Neural cell (in vitro differentiated cells): ENCODE measurements around the gene SARNP.

Experiments used
- EP300 ChIP-seq: fragments of 450-650 bp; conservative IDR thresholded peaks from 2 replicates; pipeline ENCODE4 v1.6.1; 2014; ENCODE audit warnings: antibody characterized with exemption, mild to moderate bottlenecking, moderate library complexity; ENCODE audit not compliant: poor library complexity, severe bottlenecking
- EZH2 ChIP-seq: fragments of 200-600, 300-800 bp; shearing (Covaris generic), sonication (generic); IDR thresholded peaks from 2 replicates; pipeline ENCODE4 v1.6.1; 2014; ENCODE audit warnings: antibody characterized with exemption, low read length, borderline replicate concordance, mild to moderate bottlenecking; ENCODE audit not compliant: insufficient read depth, poor library complexity, severe bottlenecking
- POLR2AphosphoS5 ChIP-seq: IDR thresholded peaks from 2 replicates; pipeline ENCODE4 v1.6.1; 2012
- RAD21 ChIP-seq: fragments of 450-650 bp; conservative IDR thresholded peaks from 2 replicates; pipeline ENCODE4 v1.6.1; 2014; ENCODE audit warnings: antibody characterized with exemption, mild to moderate bottlenecking, moderate library complexity
- SMC3 ChIP-seq: fragments of 450-650 bp; conservative IDR thresholded peaks from 2 replicates; pipeline ENCODE4 v1.6.1; 2014; ENCODE audit warnings: antibody characterized with exemption, mild to moderate bottlenecking, moderate library complexity; ENCODE audit not compliant: poor library complexity
- TAF1 ChIP-seq: IDR thresholded peaks from 2 replicates; pipeline ENCODE4 v1.6.1; 2012; ENCODE audit warnings: low read depth
- TF ChIP-seq, protein P1 (sequence below): fragments of 450-650 bp; IDR thresholded peaks from 2 replicates; pipeline ENCODE4 v1.5.1; 2014; ENCODE audit warnings: antibody characterized with exemption, mild to moderate bottlenecking, moderate library complexity; ENCODE audit not compliant: poor library complexity, severe bottlenecking
- TF ChIP-seq, protein P2 (sequence below): IDR thresholded peaks from 2 replicates; pipeline ENCODE4 v1.6.1; 2012; ENCODE audit warnings: borderline replicate concordance

DNA sequence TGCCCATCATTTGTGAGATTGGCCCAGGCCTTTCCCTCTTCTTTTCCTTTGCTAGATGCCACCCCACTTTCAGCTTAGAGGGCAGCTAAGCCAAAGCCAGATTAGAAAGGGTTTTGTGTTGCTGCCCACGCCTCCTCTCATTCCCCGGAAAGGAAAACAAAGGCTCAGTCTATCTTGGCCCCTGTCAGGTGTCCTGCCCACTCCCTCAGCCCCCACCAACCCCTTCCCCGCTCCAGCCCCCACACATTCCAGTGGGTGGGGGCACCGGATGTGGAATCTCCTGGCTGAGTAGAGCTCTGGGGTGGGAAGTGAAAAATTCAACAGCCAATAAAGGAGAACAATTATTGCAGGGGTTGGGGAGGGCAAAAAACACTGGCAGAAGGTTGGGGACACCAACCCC, 99.5 kb downstream of the SARNP start:
- TF ChIP-seq, protein P1, sequence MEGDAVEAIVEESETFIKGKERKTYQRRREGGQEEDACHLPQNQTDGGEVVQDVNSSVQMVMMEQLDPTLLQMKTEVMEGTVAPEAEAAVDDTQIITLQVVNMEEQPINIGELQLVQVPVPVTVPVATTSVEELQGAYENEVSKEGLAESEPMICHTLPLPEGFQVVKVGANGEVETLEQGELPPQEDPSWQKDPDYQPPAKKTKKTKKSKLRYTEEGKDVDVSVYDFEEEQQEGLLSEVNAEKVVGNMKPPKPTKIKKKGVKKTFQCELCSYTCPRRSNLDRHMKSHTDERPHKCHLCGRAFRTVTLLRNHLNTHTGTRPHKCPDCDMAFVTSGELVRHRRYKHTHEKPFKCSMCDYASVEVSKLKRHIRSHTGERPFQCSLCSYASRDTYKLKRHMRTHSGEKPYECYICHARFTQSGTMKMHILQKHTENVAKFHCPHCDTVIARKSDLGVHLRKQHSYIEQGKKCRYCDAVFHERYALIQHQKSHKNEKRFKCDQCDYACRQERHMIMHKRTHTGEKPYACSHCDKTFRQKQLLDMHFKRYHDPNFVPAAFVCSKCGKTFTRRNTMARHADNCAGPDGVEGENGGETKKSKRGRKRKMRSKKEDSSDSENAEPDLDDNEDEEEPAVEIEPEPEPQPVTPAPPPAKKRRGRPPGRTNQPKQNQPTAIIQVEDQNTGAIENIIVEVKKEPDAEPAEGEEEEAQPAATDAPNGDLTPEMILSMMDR: no peak
- TF ChIP-seq TAF1 (no peak), EP300 (no peak), POLR2AphosphoS5 (no peak), SMC3 (no peak), EZH2 (no peak), RAD21 (no peak)
- TF ChIP-seq, protein P2, sequence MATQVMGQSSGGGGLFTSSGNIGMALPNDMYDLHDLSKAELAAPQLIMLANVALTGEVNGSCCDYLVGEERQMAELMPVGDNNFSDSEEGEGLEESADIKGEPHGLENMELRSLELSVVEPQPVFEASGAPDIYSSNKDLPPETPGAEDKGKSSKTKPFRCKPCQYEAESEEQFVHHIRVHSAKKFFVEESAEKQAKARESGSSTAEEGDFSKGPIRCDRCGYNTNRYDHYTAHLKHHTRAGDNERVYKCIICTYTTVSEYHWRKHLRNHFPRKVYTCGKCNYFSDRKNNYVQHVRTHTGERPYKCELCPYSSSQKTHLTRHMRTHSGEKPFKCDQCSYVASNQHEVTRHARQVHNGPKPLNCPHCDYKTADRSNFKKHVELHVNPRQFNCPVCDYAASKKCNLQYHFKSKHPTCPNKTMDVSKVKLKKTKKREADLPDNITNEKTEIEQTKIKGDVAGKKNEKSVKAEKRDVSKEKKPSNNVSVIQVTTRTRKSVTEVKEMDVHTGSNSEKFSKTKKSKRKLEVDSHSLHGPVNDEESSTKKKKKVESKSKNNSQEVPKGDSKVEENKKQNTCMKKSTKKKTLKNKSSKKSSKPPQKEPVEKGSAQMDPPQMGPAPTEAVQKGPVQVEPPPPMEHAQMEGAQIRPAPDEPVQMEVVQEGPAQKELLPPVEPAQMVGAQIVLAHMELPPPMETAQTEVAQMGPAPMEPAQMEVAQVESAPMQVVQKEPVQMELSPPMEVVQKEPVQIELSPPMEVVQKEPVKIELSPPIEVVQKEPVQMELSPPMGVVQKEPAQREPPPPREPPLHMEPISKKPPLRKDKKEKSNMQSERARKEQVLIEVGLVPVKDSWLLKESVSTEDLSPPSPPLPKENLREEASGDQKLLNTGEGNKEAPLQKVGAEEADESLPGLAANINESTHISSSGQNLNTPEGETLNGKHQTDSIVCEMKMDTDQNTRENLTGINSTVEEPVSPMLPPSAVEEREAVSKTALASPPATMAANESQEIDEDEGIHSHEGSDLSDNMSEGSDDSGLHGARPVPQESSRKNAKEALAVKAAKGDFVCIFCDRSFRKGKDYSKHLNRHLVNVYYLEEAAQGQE: no peak
